ENCODE results near the gene NDUFS7. TPM values are rescaled to one million over a fixed set of nuclear protein-coding genes. Genes with fewer than 3 reads are reported as not detected.

The NDUFS7 gene
- total RNA-seq, 1 experiment from 2014 or later, result 43.2 TPM

- DNase-seq (ENCODE audit: low read depth), result no peak
- in situ Hi-C loops (cut with HindIII; ENCODE audit: low pct_unique_long_range_greater_than_20kb, low sequenced_read_pairs), result no loop called here
Measured at GRCh38 chr19:1422360-1422759, 38.7 kb downstream of the NDUFS7 start.

GRCh38 chr19:1422943-1423342 lies 39.2 kb downstream of the NDUFS7 start:
- in situ Hi-C loops (cut with HindIII; ENCODE audit: low pct_unique_long_range_greater_than_20kb, low sequenced_read_pairs), result no loop called here

GRCh38 chr19:1423436-1424191 lies 39.9 kb downstream of the NDUFS7 start:
- no peak for DNase-seq (ENCODE audit: low read depth)

More at GRCh38 chr19:1422943-1423342, 39.2 kb downstream of the NDUFS7 start:
- no peak for DNase-seq (ENCODE audit: low read depth)

GRCh38 chr19:1424192-1424955 lies 40.7 kb downstream of the NDUFS7 start:
- no peak for DNase-seq (ENCODE audit: low read depth)
- in situ Hi-C loops (cut with HindIII; ENCODE audit: low pct_unique_long_range_greater_than_20kb, low sequenced_read_pairs), result no loop called here

More at GRCh38 chr19:1423436-1424191, 39.9 kb downstream of the NDUFS7 start:
- in situ Hi-C loops (cut with HindIII; ENCODE audit: low pct_unique_long_range_greater_than_20kb, low sequenced_read_pairs), result no loop called here

GRCh38 chr19:1425102-1425837 lies 41.6 kb downstream of the NDUFS7 start:
- DNase-seq (ENCODE audit: low read depth), result no peak
- in situ Hi-C loops (cut with HindIII; ENCODE audit: low pct_unique_long_range_greater_than_20kb, low sequenced_read_pairs), result no loop called here

GRCh38 chr19:1425902-1426301 lies 42.2 kb downstream of the NDUFS7 start:
- DNase-seq (ENCODE audit: low read depth), result no peak
- in situ Hi-C loops (cut with HindIII; ENCODE audit: low pct_unique_long_range_greater_than_20kb, low sequenced_read_pairs), result no loop called here

GRCh38 chr19:1426736-1427135 lies 43.0 kb downstream of the NDUFS7 start:
- in situ Hi-C loops (cut with HindIII; ENCODE audit: low pct_unique_long_range_greater_than_20kb, low sequenced_read_pairs), result no loop called here
- DNase-seq (ENCODE audit: low read depth), result no peak

GRCh38 chr19:1427221-1427920 lies 43.7 kb downstream of the NDUFS7 start:
- in situ Hi-C loops (cut with HindIII; ENCODE audit: low pct_unique_long_range_greater_than_20kb, low sequenced_read_pairs), result no loop called here
- no peak for DNase-seq (ENCODE audit: low read depth)

GRCh38 chr19:1428738-1429391 lies 45.2 kb downstream of the NDUFS7 start:
- no peak for DNase-seq (ENCODE audit: low read depth)
- in situ Hi-C loops (cut with HindIII; ENCODE audit: low pct_unique_long_range_greater_than_20kb, low sequenced_read_pairs), result no loop called here

GRCh38 chr19:1429750-1430149 lies 46.0 kb downstream of the NDUFS7 start:
- no peak for DNase-seq (ENCODE audit: low read depth)
- in situ Hi-C loops (cut with HindIII; ENCODE audit: low pct_unique_long_range_greater_than_20kb, low sequenced_read_pairs), result no loop called here

- in situ Hi-C loops (cut with HindIII; ENCODE audit: low pct_unique_long_range_greater_than_20kb, low sequenced_read_pairs), result no loop called here
- no peak for DNase-seq (ENCODE audit: low read depth)
Measured at GRCh38 chr19:1430246-1430645, 46.5 kb downstream of the NDUFS7 start.

- in situ Hi-C loops (cut with HindIII; ENCODE audit: low pct_unique_long_range_greater_than_20kb, low sequenced_read_pairs), result no loop called here
- no peak for DNase-seq (ENCODE audit: low read depth)
Measured at GRCh38 chr19:1431759-1432506, 48.2 kb downstream of the NDUFS7 start.

GRCh38 chr19:1432507-1432887 lies 48.8 kb downstream of the NDUFS7 start:
- no peak for DNase-seq (ENCODE audit: low read depth)
- in situ Hi-C loops (cut with HindIII; ENCODE audit: low pct_unique_long_range_greater_than_20kb, low sequenced_read_pairs), result no loop called here

GRCh38 chr19:1433119-1434039 lies 49.7 kb downstream of the NDUFS7 start:
- DNase-seq (ENCODE audit: low read depth), result no peak
- in situ Hi-C loops (cut with HindIII; ENCODE audit: low pct_unique_long_range_greater_than_20kb, low sequenced_read_pairs), result no loop called here

GRCh38 chr19:1434040-1434366 lies 50.3 kb downstream of the NDUFS7 start:
- in situ Hi-C loops (cut with HindIII; ENCODE audit: low pct_unique_long_range_greater_than_20kb, low sequenced_read_pairs), result no loop called here
- no peak for DNase-seq (ENCODE audit: low read depth)

- in situ Hi-C loops (cut with HindIII; ENCODE audit: low pct_unique_long_range_greater_than_20kb, low sequenced_read_pairs), result no loop called here
- no peak for DNase-seq (ENCODE audit: low read depth)
Measured at GRCh38 chr19:1434577-1435060, 50.9 kb downstream of the NDUFS7 start.
